Daoy (cell line): ENCODE results near the gene LCN9. TPM values are rescaled to one million over a fixed set of nuclear protein-coding genes. Genes with fewer than 3 reads are reported as not detected.

Source experiments
- total RNA-seq: library from RNA; depleted of rRNA; stranded (reverse); fragments of >200 nt; shearing (Covaris generic); gene quantifications from 2 replicates; pipeline ENCODE4 v1.2.3, GENCODE V29; 2014; rRNA removed

The LCN9 gene
- total RNA-seq, 1 experiment from 2014 or later, result not detected

Other genes with a start within 250 kb of the LCN9 start
- gene PPP1R26, start 183.5 kb upstream of the LCN9 start, total RNA-seq, result 33.2 and 33.5 TPM in 2 replicates
- 46.8 and 48.6 TPM in 2 replicates for gene MRPS2, start 162.6 kb upstream of the LCN9 start, total RNA-seq
- gene LCN1, start 141.9 kb upstream of the LCN9 start, total RNA-seq, result not detected in 2 replicates
- gene OBP2A, start 117.2 kb upstream of the LCN9 start, total RNA-seq, result not detected in 2 replicates
- not detected in 2 replicates for gene PAEP, start 101.6 kb upstream of the LCN9 start, total RNA-seq
- gene GLT6D1, start 23.8 kb upstream of the LCN9 start, total RNA-seq, result not detected in 2 replicates
- 0.18 TPM in 1 of 2 replicates, not detected in the other for gene SOHLH1, start 36.2 kb downstream of the LCN9 start, total RNA-seq
- not detected in 2 replicates for gene KCNT1, start 38.9 kb downstream of the LCN9 start, total RNA-seq
- 20.5 and 22.7 TPM in 2 replicates for gene CAMSAP1, start 244.2 kb downstream of the LCN9 start, total RNA-seq